ENCODE data around the gene TEK.

TEK gene

DNA sequence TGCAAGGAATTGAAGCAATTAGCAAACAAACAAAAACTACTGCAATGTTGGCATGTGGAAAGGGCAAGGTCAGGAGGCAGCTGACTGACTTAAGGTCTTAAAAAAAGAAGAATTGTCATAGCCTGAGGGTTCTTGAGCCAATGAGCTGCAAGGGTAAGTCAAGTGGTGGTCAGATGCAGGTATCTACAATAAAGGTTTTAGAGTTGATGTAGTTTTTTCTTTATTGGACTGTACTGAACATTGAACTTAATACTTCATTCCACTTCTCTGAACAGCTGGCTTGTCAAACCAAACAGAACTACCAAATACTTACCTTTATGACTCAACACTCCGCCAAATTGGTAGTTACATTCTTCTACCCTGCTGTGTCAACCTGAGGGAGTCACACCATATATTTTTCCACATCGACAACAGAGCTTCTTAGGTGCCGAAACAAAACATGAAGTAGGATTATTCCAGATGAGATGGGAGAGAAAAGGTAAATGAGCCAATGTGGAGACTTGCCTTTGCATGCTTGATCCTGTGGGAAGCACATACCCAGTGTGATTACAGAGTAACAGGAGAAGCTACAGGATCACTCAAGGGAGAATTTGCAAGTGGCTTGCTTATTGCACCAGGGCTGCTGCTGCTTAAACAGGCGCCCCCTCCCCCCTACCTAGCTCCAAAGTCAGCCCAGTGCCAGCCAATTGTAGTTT lies 152.6 kb downstream of the TEK start:
- H3K9ac ChIP-seq: no peak overlapping the region
- no peaks in the 10 kb centered on the region for H3K9me3 ChIP-seq (ENCODE audit: control insufficient read depth, low read length)
- no peaks in the 10 kb centered on the region for H3K4me1 ChIP-seq
- H3K36me3 ChIP-seq (ENCODE audit: control insufficient read depth, insufficient read depth, low read length): no peaks in the 10 kb centered on the region
- TF ChIP-seq, protein P1, sequence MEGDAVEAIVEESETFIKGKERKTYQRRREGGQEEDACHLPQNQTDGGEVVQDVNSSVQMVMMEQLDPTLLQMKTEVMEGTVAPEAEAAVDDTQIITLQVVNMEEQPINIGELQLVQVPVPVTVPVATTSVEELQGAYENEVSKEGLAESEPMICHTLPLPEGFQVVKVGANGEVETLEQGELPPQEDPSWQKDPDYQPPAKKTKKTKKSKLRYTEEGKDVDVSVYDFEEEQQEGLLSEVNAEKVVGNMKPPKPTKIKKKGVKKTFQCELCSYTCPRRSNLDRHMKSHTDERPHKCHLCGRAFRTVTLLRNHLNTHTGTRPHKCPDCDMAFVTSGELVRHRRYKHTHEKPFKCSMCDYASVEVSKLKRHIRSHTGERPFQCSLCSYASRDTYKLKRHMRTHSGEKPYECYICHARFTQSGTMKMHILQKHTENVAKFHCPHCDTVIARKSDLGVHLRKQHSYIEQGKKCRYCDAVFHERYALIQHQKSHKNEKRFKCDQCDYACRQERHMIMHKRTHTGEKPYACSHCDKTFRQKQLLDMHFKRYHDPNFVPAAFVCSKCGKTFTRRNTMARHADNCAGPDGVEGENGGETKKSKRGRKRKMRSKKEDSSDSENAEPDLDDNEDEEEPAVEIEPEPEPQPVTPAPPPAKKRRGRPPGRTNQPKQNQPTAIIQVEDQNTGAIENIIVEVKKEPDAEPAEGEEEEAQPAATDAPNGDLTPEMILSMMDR (IDR thresholded peaks at IDR 0.05): no peak
- H3K27ac ChIP-seq: no peak overlapping the region
- H3K4me2 ChIP-seq (ENCODE audit: low read length): no peak overlapping the region
- no peaks in the 10 kb centered on the region for H3K79me2 ChIP-seq
- H3K27me3 ChIP-seq (ENCODE audit: control insufficient read depth, insufficient read depth, low read length): no peaks in the 10 kb centered on the region
- no peak overlapping the region for H2AFZ ChIP-seq
- H3K4me3 ChIP-seq (ENCODE audit: low read depth, low read length): no peak overlapping the region

DNA sequence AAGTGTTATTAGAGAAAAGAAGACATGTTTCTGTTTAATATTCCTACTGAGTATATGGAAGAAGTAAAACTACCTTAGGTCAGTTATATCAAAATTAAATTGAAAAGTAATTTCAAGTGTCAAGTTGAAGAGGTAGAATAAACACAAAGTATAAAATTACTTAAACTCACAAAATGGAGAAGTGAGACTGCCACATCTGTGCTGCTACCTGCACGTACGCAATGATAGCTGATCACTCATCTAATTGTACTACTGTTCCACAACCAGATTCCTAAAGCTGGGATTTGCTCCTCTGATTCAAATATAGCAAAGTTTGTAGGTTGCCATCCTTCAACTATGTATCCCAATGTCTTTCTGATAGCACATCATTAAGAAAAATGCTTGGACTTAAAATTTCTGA lies 163.1 kb downstream of the TEK start:
- H3K79me2 ChIP-seq: no peaks in the 10 kb centered on the region
- TF ChIP-seq, protein P1 (IDR thresholded peaks at IDR 0.05): no peak
- H3K4me1 ChIP-seq: no peaks in the 10 kb centered on the region
- H3K36me3 ChIP-seq (ENCODE audit: control insufficient read depth, insufficient read depth, low read length): no peaks in the 10 kb centered on the region
- H3K9me3 ChIP-seq (ENCODE audit: control insufficient read depth, low read length): no peaks in the 10 kb centered on the region
- H3K4me2 ChIP-seq (ENCODE audit: low read length): no peak overlapping the region
- no peak overlapping the region for H3K27ac ChIP-seq
- no peak overlapping the region for H3K4me3 ChIP-seq (ENCODE audit: low read depth, low read length)
- no peaks in the 10 kb centered on the region for H3K27me3 ChIP-seq (ENCODE audit: control insufficient read depth, insufficient read depth, low read length)
- no peak overlapping the region for H3K9ac ChIP-seq
- no peak overlapping the region for H2AFZ ChIP-seq

DNA sequence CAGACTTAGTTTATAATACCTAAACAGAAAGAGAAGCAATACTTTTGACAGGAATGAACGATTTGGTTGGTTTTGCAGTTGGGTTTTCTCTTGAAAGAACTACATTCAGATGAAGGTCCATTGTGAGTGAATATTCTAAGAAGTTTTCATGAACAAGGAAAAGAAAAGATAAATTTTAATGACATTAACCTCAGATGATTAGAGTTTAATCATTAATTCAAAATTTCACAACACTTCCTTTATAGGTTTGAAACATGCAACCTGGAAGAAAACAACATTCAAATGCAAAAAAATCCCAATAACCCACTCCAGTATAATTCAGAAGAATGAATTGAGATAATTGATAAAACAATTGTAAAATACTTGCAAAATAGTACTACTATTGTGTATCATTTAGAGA lies 164.2 kb downstream of the TEK start:
- TF ChIP-seq, protein P1 (IDR thresholded peaks at IDR 0.05): no peak
- H3K27ac ChIP-seq: no peak overlapping the region
- no peak overlapping the region for H3K4me3 ChIP-seq (ENCODE audit: low read depth, low read length)
- no peak overlapping the region for H3K4me2 ChIP-seq (ENCODE audit: low read length)
- no peak overlapping the region for H2AFZ ChIP-seq
- H3K9ac ChIP-seq: no peak overlapping the region
- no peaks in the 10 kb centered on the region for H3K9me3 ChIP-seq (ENCODE audit: control insufficient read depth, low read length)
- H3K4me1 ChIP-seq: no peaks in the 10 kb centered on the region
- H3K27me3 ChIP-seq (ENCODE audit: control insufficient read depth, insufficient read depth, low read length): no peaks in the 10 kb centered on the region
- H3K79me2 ChIP-seq: no peaks in the 10 kb centered on the region
- H3K36me3 ChIP-seq (ENCODE audit: control insufficient read depth, insufficient read depth, low read length): no peaks in the 10 kb centered on the region

DNA sequence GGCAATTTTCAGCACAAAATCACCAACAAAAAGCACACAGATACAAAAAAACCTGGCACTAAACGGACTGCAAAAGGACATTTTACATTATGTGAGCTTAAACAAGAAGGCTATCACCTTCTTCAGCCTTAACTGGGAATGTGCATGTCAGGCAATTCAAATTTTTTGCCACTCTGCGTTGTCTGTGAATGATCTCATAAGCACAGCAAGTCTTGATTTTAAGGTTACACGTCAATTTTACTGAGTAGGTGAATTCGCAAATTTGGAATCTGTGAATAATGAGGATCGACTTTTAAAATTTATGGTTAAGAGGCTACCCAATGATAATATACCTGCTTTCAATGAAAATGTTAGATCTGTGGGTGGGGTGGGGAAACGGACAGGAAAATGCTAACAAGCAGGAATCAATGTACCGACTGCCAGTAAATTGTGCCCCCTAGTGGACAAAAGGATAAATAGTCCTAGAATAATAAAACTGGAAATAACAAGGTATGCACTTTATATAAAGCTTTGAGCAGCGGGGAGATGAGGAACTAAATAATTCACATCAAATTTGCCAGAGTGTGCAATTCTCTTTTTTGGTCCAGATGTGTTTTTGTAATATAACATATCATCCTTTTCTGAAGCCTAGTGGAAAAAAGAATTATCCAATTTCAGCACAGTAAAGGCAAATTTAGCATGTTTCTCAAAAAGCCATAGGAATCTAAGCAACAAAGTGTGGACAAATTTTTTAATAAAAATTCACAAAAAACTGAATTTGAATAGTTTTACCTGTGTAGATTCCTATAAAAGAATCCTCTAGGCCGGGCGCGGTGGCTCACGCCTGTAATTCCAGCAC lies 167.4 kb downstream of the TEK start:
- peak overlapping the region; percentile 7 for H2AFZ ChIP-seq
- no peaks in the 10 kb centered on the region for H3K9me3 ChIP-seq (ENCODE audit: control insufficient read depth, low read length)
- no peak overlapping the region for H3K9ac ChIP-seq
- peak overlapping the region; percentile 55 for H3K4me2 ChIP-seq (ENCODE audit: low read length)
- H3K36me3 ChIP-seq (ENCODE audit: control insufficient read depth, insufficient read depth, low read length): no peaks in the 10 kb centered on the region
- H3K4me1 ChIP-seq: no peaks in the 10 kb centered on the region
- no peaks in the 10 kb centered on the region for H3K79me2 ChIP-seq
- TF ChIP-seq, protein P1 (IDR thresholded peaks at IDR 0.05): peak; percentile 64
- H3K4me3 ChIP-seq (ENCODE audit: low read depth, low read length): peak overlapping the region; percentile 45
- no peak overlapping the region for H3K27ac ChIP-seq
- H3K27me3 ChIP-seq (ENCODE audit: control insufficient read depth, insufficient read depth, low read length): no peaks in the 10 kb centered on the region
